Endothelial cell of umbilical vein (primary cell): ENCODE data around the gene ITGA8. TPM values are rescaled to one million over a fixed set of nuclear protein-coding genes. Genes with fewer than 3 reads are reported as not detected.
A peak's percentile ranks its signal among the peaks of the same experiment; 100 is the strongest.

Source experiments
- BruUV-seq: library from RNA; stranded (reverse); fragments of 400-500 nt; replicated peaks from 2 replicates; lab custom pipeline; 2021; lab: Mats Ljungman, UMichigan
- CTCF ChIA-PET: fragments of 300-600, 350-600 bp; sonication (Branson Sonifier 250); formaldehyde crosslinking; loops from one replicate; lab custom pipeline; 2021; ENCODE audit warnings: antibody characterized with exemption, inconsistent platforms; lab: Charles Lee
- POLR2A ChIA-PET: fragments of 300-600, 350-600 bp; sonication (Branson Sonifier 250); formaldehyde crosslinking; loops from one replicate; lab custom pipeline; 2021; ENCODE audit warnings: antibody characterized with exemption, inconsistent platforms; lab: Charles Lee
- DNase-seq: peaks from one replicate; pipeline ENCODE4 v3.0.0-alpha.2; 2011; ENCODE audit warnings: low read depth, low spot score
- FAIRE-seq: peaks from 2 replicates; lab custom pipeline; 2011; peaks lifted over from hg19 to GRCh38; lab: Jason Lieb, UNC
- H2AFZ ChIP-seq: 2 replicates; pipeline ENCODE4 v1.6.0; 2012; ENCODE audit warnings: low read depth, low read length, control low read depth, inconsistent platforms
- H3K27ac ChIP-seq: 2 replicates; pipeline ENCODE4 v1.5.1; 2011; ENCODE audit warnings: low read depth, mild to moderate bottlenecking, control low read depth, low read length, moderate library complexity; ENCODE audit not compliant: insufficient read depth
- H3K27me3 ChIP-seq, 2 experiments: 2 replicates each; pipeline versions ENCODE4 v1.6.0 to v1.6.1; 2011; ENCODE audit warnings: low read length in 2 of 2, mixed read lengths in 1 of 2; ENCODE audit not compliant: control insufficient read depth in 2 of 2, insufficient read depth in 2 of 2
- H3K36me3 ChIP-seq, 2 experiments: 2 replicates in 1 of 2; 3 replicates in 1 of 2; pipeline ENCODE4 v1.5.1; 2011; ENCODE audit warnings: low read length in 2 of 2, mild to moderate bottlenecking in 1 of 2, moderate library complexity in 1 of 2; ENCODE audit not compliant: control insufficient read depth in 2 of 2, insufficient read depth in 2 of 2; ENCODE audit errors: extremely low read depth in 1 of 2
- H3K4me1 ChIP-seq: 3 replicates; pipeline ENCODE4 v1.5.1; 2011; ENCODE audit warnings: mild to moderate bottlenecking, low read length; ENCODE audit not compliant: control insufficient read depth, insufficient read depth; ENCODE audit errors: extremely low read depth
- H3K4me2 ChIP-seq: 2 replicates; pipeline ENCODE4 v1.6.1; 2011; ENCODE audit warnings: low read length, control low read depth, mixed read lengths; ENCODE audit not compliant: insufficient read depth
- H3K4me3 ChIP-seq, 3 experiments: fragments of 200-600 bp in 1 of 3; sonication (generic), shearing (Covaris generic) in 1 of 3; replicated peaks in 1 of 3; 2 replicates each; pipeline ENCODE4 v1.5.1; 2011 to 2016; ENCODE audit warnings: control low read depth in 3 of 3, low read length in 3 of 3, mild to moderate bottlenecking in 2 of 3, inconsistent platforms in 1 of 3, low read depth in 1 of 3, moderate library complexity in 1 of 3; ENCODE audit not compliant: insufficient read depth in 1 of 3
- H3K79me2 ChIP-seq: 2 replicates; pipeline ENCODE4 v1.6.0; 2012; ENCODE audit warnings: low read length, inconsistent platforms; ENCODE audit not compliant: control insufficient read depth, insufficient read depth
- H3K9ac ChIP-seq: replicated peaks from 2 replicates; pipeline ENCODE3; 2011; ENCODE audit warnings: low read length, control low read depth; ENCODE audit not compliant: insufficient read depth; ENCODE audit errors: extremely low read depth
- H3K9me1 ChIP-seq: replicated peaks from 3 replicates; pipeline ENCODE4 v1.6.0; 2011; ENCODE audit warnings: mild to moderate bottlenecking, low read length; ENCODE audit not compliant: control insufficient read depth, insufficient read depth; ENCODE audit errors: extremely low read depth
- H3K9me3 ChIP-seq: replicated peaks from 2 replicates; pipeline ENCODE4 v1.5.1; 2012; ENCODE audit warnings: low read length, inconsistent platforms; ENCODE audit not compliant: control insufficient read depth, insufficient read depth
- H4K20me1 ChIP-seq: replicated peaks from 2 replicates; pipeline ENCODE3; 2011; ENCODE audit warnings: mild to moderate bottlenecking, low read length; ENCODE audit not compliant: control insufficient read depth, insufficient read depth; ENCODE audit errors: extremely low read depth
- EZH2 ChIP-seq: IDR thresholded peaks from 2 replicates; pipeline ENCODE4 v1.6.1; 2012; ENCODE audit warnings: borderline replicate concordance, low read depth, mild to moderate bottlenecking, moderate library complexity, low read length, inconsistent platforms; ENCODE audit not compliant: severe bottlenecking
- FOS ChIP-seq: IDR thresholded peaks from 2 replicates; pipeline ENCODE4 v1.6.1; 2011; ENCODE audit warnings: mild to moderate bottlenecking, low read length, moderate library complexity, borderline replicate concordance; ENCODE audit not compliant: insufficient read depth
- GATA2 ChIP-seq: IDR thresholded peaks from 2 replicates; pipeline ENCODE4 v1.7.0; 2011; ENCODE audit warnings: low read depth, mild to moderate bottlenecking, moderate library complexity, mixed read lengths, low read length; ENCODE audit not compliant: insufficient read length, insufficient read depth
- JUN ChIP-seq: IDR thresholded peaks from 2 replicates; pipeline ENCODE4 v1.6.1; 2011; ENCODE audit warnings: borderline replicate concordance, low read depth; ENCODE audit not compliant: insufficient read length, insufficient read depth
- MYC ChIP-seq: IDR thresholded peaks from one replicate; pipeline ENCODE4 v1.6.1; 2011; ENCODE audit warnings: mild to moderate bottlenecking, low read depth, low read length
- POLR2A ChIP-seq: IDR thresholded peaks from 2 replicates; pipeline ENCODE4 v1.6.1; 2012; ENCODE audit warnings: low read depth, mild to moderate bottlenecking, control low read depth, low read length
- POLR2AphosphoS5 ChIP-seq: IDR thresholded peaks from 2 replicates; pipeline ENCODE4 v1.6.1; 2012; ENCODE audit warnings: low read depth, mild to moderate bottlenecking, control low read depth, low read length, moderate library complexity; ENCODE audit not compliant: insufficient read depth
- dilution Hi-C: fragments of 300-500 bp; cut with MboI; formaldehyde crosslinking; loops from one replicate; pipeline ENCODE4 v1.15.0; 2019; ENCODE audit warnings: low sequenced_read_pairs; ENCODE audit not compliant: extremely low pct_ligation_motif_present
- intact Hi-C: fragments of 100-400 bp; cut with micrococcal nuclease; formaldehyde crosslinking; loops from one replicate; pipeline ENCODE4 v1.10.0; 2022
- polyA plus RNA-seq, 4 experiments: library from polyadenylated mRNA; depleted of rRNA in 3 of 4; stranded (reverse) in 3 of 4; unstranded in 1 of 4; fragments of >200 nt; gene quantifications; 2 replicates each; pipeline versions ENCODE4 v1.2.1 to v1.2.3, GENCODE V29; 2011 to 2012; ENCODE audit warnings: missing spikeins in 1 of 4
- total RNA-seq: library from RNA; stranded (reverse); gene quantifications from 2 replicates; pipeline ENCODE4 v1.2.3, GENCODE V29; 2021
- TF ChIP-seq, protein P1 (sequence below): IDR thresholded peaks from 2 replicates; pipeline ENCODE4 v1.6.1; 2011; ENCODE audit not compliant: insufficient read depth, insufficient read length
- TF ChIP-seq, protein P2 (sequence below), 2 donors: IDR thresholded peaks; 1 replicate in 1 of 2; 2 replicates in 1 of 2; pipeline ENCODE4 v1.5.1; 2011; ENCODE audit warnings: low read length in 2 of 2, mild to moderate bottlenecking in 2 of 2, moderate library complexity in 2 of 2, control low read depth in 1 of 2, inconsistent platforms in 1 of 2, low read depth in 1 of 2; ENCODE audit not compliant: insufficient read depth in 1 of 2; ENCODE audit errors: extremely low read depth in 1 of 2

The ITGA8 gene
- total and polyA plus RNA-seq, 2 donors (not counting 3 experiments of a cell fraction or from before 2014, with no cell fraction given) = 0.04 to 0.40 TPM

DNA sequence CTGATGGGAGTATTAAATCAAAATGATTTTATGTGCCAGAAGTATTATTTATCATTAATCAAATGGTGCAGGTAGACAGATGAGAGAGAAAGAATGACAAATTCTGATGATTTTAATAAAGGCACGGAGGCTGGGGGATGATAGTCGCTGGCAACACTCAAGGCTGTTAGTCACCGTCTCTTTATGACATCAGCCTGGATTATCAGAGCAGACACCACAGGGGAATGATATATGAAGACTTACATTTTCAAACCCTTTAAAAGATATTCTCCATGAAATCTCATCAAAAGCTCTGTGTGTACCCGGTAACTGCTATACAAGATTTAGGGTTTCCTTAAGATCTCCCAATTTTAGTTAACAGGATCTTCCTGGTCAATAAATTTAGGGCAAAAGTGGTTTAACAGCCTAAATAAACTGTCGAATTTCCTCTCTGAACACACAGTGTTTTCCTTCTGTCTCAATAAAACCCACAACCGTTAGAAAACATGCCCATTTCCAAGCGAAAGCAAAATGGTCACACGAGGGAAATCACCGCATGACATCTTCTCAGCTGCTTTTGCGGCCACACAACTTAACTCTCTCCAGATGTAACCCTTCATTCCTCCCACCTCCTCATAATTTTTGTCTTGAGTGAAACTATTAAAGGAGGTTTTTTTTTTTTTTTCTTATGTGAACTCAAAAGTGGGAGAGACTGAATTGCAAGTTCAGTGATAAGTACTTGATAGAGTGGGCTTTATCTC lies 215.5 kb downstream of the ITGA8 start:
- intact Hi-C loops (no loop called here), dilution Hi-C loops (no loop called here)
- H2AFZ ChIP-seq = no peak overlapping the region
- TF ChIP-seq FOS = no peak
- TF ChIP-seq, protein P1, sequence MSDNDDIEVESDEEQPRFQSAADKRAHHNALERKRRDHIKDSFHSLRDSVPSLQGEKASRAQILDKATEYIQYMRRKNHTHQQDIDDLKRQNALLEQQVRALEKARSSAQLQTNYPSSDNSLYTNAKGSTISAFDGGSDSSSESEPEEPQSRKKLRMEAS = no peak
- TF ChIP-seq, protein P2, sequence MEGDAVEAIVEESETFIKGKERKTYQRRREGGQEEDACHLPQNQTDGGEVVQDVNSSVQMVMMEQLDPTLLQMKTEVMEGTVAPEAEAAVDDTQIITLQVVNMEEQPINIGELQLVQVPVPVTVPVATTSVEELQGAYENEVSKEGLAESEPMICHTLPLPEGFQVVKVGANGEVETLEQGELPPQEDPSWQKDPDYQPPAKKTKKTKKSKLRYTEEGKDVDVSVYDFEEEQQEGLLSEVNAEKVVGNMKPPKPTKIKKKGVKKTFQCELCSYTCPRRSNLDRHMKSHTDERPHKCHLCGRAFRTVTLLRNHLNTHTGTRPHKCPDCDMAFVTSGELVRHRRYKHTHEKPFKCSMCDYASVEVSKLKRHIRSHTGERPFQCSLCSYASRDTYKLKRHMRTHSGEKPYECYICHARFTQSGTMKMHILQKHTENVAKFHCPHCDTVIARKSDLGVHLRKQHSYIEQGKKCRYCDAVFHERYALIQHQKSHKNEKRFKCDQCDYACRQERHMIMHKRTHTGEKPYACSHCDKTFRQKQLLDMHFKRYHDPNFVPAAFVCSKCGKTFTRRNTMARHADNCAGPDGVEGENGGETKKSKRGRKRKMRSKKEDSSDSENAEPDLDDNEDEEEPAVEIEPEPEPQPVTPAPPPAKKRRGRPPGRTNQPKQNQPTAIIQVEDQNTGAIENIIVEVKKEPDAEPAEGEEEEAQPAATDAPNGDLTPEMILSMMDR (IDR thresholded peaks at IDR 0.05; ENCODE audit: extremely low read depth in 1 of 2, insufficient read depth in 1 of 2, low read depth in 1 of 2, low read length in 2 of 2) = no peak
- no peak for TF ChIP-seq POLR2A
- TF ChIP-seq GATA2 = no peak
- TF ChIP-seq EZH2 = no peak
- TF ChIP-seq JUN = no peak
- TF ChIP-seq POLR2AphosphoS5 = no peak
- no peak for TF ChIP-seq MYC
- no peak for DNase-seq
- no TSS peak for BruUV-seq
- CTCF ChIA-PET = interaction anchor here (1.0 kb wide), 1 partner anchor 12 kb away, joined by 3 read pairs; no protein-coding TSS in a partner anchor
- no peaks in the 10 kb centered on the region for H3K4me1 ChIP-seq
- H3K9ac ChIP-seq = no peak overlapping the region
- H3K9me1 ChIP-seq = no peaks in the 10 kb centered on the region
- no peaks in the 10 kb centered on the region for H3K9me3 ChIP-seq
- no peak for FAIRE-seq
- no peaks in the 10 kb centered on the region for H3K36me3 ChIP-seq
- H3K27ac ChIP-seq = no peak overlapping the region
- H3K79me2 ChIP-seq = no peaks in the 10 kb centered on the region
- H3K4me3 ChIP-seq = no peak overlapping the region
- H3K27me3 ChIP-seq = peaks cover 13 to 25% of the 10 kb centered on the region in 2 experiments
- H3K4me2 ChIP-seq = peak overlapping the region; percentile 16
- POLR2A ChIA-PET = no interaction called here
- no peaks in the 10 kb centered on the region for H4K20me1 ChIP-seq
